ENCODE measurements around the gene LETMD1. TPM values are rescaled to one million over a fixed set of nuclear protein-coding genes. Genes with fewer than 3 reads are reported as not detected.

Gene LETMD1
- total and polyA plus RNA-seq, 2 of the 13 experiments (the other 11 are each of a cell fraction or from before 2014, with no cell fraction given) = 43.3 to 87.7 TPM

- TF ChIP-seq PRDM10 (CRISPR knock-in tag; IDR thresholded peaks at IDR 0.05; ENCODE audit: low read depth) (0 out of 2 replicates have a peak, but pooled peaks have one; percentile 56), ZNF777 (CRISPR knock-in tag; IDR thresholded peaks at IDR 0.05) (peak; percentile 49; the same call in 1 of the 2 replicates), TBX2 (CRISPR knock-in tag; IDR thresholded peaks at IDR 0.05; ENCODE audit: borderline replicate concordance) (peak; percentile 89), NR2F6 (IDR thresholded peaks at IDR 0.05) (no peak), NR2F6 (CRISPR knock-in tag; IDR thresholded peaks at IDR 0.05) (no peak), ZNF770 (CRISPR knock-in tag; IDR thresholded peaks at IDR 0.05) (peak; percentile 42; the same call in 1 of the 2 replicates), POGZ (CRISPR knock-in tag; IDR thresholded peaks at IDR 0.05) (peak; percentile 44; the same call in 1 of the 2 replicates), PAWR (CRISPR knock-in tag; IDR thresholded peaks at IDR 0.05; ENCODE audit: borderline replicate concordance) (no peak), ETS1 (CRISPR knock-in tag; IDR thresholded peaks at IDR 0.05) (no peak), ZNF136 (CRISPR knock-in tag; IDR thresholded peaks at IDR 0.05; ENCODE audit: low read depth) (no peak), DR1 (CRISPR knock-in tag; IDR thresholded peaks at IDR 0.05) (peak; percentile 99), ISL2 (CRISPR knock-in tag; IDR thresholded peaks at IDR 0.05) (peak; percentile 26; the same call in 1 of the 2 replicates), ZKSCAN5 (CRISPR knock-in tag; IDR thresholded peaks at IDR 0.05) (peak; percentile 18; the same call in 1 of the 2 replicates), FOSL1 (CRISPR knock-in tag; IDR thresholded peaks at IDR 0.05; ENCODE audit: borderline replicate concordance) (no peak), CENPX (CRISPR knock-in tag; IDR thresholded peaks at IDR 0.05) (no peak), SOX13 (IDR thresholded peaks at IDR 0.05) (no peak), SOX13 (CRISPR knock-in tag; conservative IDR thresholded peaks at IDR 0.05 in 1 of 2, IDR thresholded peaks at IDR 0.05 in 1 of 2) (peak in 1 of 2 experiments; percentile 66; a peak in 1 of 4 replicates), ELF1 (CRISPR knock-in tag; IDR thresholded peaks at IDR 0.05) (peak; percentile 79), PBX2 (CRISPR knock-in tag; IDR thresholded peaks at IDR 0.05) (no peak)
These were observed 35.2 kb downstream of the LETMD1 start, which contains the start of gene CSRNP2 (continued) for GRCh38 chr12:51083126-51083833.
